ENCODE results near the gene CYSTM1.
A peak's percentile ranks its signal among the peaks of the same experiment; 100 is the strongest.

CYSTM1 gene

DNA sequence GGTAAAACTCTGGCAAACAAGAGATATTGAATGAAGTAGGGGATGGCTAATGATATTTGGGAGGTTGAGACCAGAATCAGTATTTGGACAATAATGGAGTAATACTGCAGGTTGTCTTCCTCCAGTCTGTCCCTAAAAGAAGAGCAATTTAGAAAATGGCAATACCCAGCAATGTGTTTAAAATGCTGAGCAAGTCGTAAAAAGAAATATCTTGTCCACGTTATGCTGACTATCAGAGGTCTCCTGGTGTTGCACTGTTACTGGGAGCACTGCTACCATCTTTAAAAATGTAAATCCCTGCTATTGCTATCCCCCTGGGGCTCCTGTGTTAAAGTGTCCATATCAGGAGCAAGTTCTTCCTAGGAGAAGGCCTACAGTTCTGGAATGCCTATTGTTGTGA is 10.4 kb downstream of the CYSTM1 start:
- ATAC-seq: no peak
- TF ChIP-seq OSR1 (CRISPR knock-in tag; IDR thresholded peaks at IDR 0.05) (no peak), ZC3H10 (CRISPR knock-in tag; IDR thresholded peaks at IDR 0.05) (no peak), ZNF8 (CRISPR knock-in tag; IDR thresholded peaks at IDR 0.05) (no peak), TCF4 (CRISPR knock-in tag; IDR thresholded peaks at IDR 0.05; ENCODE audit: borderline replicate concordance) (no peak), PPARA (CRISPR knock-in tag; IDR thresholded peaks at IDR 0.05; ENCODE audit: borderline replicate concordance) (no peak), ESRRG (CRISPR knock-in tag; IDR thresholded peaks at IDR 0.05) (no peak), SNAI2 (CRISPR knock-in tag; IDR thresholded peaks at IDR 0.05) (no peak), ZFP3 (CRISPR knock-in tag; IDR thresholded peaks at IDR 0.05) (no peak), ISL1 (CRISPR knock-in tag; IDR thresholded peaks at IDR 0.05) (no peak), ZNF70 (CRISPR knock-in tag; IDR thresholded peaks at IDR 0.05) (no peak)
- TF ChIP-seq, protein P1, sequence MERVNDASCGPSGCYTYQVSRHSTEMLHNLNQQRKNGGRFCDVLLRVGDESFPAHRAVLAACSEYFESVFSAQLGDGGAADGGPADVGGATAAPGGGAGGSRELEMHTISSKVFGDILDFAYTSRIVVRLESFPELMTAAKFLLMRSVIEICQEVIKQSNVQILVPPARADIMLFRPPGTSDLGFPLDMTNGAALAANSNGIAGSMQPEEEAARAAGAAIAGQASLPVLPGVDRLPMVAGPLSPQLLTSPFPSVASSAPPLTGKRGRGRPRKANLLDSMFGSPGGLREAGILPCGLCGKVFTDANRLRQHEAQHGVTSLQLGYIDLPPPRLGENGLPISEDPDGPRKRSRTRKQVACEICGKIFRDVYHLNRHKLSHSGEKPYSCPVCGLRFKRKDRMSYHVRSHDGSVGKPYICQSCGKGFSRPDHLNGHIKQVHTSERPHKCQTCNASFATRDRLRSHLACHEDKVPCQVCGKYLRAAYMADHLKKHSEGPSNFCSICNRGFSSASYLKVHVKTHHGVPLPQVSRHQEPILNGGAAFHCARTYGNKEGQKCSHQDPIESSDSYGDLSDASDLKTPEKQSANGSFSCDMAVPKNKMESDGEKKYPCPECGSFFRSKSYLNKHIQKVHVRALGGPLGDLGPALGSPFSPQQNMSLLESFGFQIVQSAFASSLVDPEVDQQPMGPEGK (CRISPR knock-in tag; IDR thresholded peaks at IDR 0.05; ENCODE audit: borderline replicate concordance): no peak

DNA sequence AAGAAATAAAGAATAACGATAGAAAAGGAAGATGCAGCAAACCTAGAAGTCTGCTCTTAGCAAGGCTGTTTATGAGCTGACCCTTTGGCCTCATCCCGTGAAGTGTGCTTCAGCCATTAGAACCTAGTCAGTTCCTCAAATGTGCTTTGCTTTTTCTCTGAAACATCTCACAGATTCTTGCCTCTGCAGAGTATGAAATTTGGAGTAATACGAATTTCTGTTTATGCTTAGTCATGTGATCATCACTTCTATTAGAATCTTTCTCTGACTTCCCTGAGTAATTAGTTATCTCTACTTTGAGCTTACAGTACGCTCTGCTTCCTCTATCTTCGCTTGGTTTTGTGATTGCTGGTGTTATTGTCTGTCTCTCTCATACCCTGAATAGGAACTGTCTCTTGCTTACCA is 11.3 kb downstream of the CYSTM1 start:
- TF ChIP-seq SNAI2 (CRISPR knock-in tag; IDR thresholded peaks at IDR 0.05): no peak
- TF ChIP-seq OSR1 (CRISPR knock-in tag; IDR thresholded peaks at IDR 0.05): no peak
- ATAC-seq: no peak

DNA sequence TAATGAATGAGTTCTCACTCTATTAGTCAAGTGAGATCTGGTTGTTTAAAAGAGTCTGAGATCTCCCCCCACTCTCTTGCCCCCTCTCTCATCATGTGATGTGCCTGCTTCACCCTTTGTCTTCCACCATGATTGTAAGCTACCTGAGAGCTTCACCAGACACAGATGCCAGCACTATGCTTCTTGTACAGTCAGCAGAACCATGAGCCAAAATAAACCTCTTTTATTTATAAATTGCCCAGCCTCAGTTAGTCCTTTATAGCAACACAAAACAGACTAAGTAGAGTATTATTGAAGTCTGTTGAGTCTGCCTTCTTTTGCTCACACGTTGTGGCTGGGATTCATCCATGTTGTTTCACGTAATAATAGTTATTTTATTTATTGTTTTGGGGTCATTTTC is 14.3 kb downstream of the CYSTM1 start:
- TF ChIP-seq RARB (CRISPR knock-in tag; IDR thresholded peaks at IDR 0.05) (no peak), ZNF70 (CRISPR knock-in tag; IDR thresholded peaks at IDR 0.05) (no peak), ISL1 (CRISPR knock-in tag; IDR thresholded peaks at IDR 0.05) (no peak), BACH2 (CRISPR knock-in tag; IDR thresholded peaks at IDR 0.05; ENCODE audit: borderline replicate concordance) (no peak), ZNF8 (CRISPR knock-in tag; IDR thresholded peaks at IDR 0.05) (no peak), SNAI2 (CRISPR knock-in tag; IDR thresholded peaks at IDR 0.05) (no peak)
- TF ChIP-seq, protein P2, sequence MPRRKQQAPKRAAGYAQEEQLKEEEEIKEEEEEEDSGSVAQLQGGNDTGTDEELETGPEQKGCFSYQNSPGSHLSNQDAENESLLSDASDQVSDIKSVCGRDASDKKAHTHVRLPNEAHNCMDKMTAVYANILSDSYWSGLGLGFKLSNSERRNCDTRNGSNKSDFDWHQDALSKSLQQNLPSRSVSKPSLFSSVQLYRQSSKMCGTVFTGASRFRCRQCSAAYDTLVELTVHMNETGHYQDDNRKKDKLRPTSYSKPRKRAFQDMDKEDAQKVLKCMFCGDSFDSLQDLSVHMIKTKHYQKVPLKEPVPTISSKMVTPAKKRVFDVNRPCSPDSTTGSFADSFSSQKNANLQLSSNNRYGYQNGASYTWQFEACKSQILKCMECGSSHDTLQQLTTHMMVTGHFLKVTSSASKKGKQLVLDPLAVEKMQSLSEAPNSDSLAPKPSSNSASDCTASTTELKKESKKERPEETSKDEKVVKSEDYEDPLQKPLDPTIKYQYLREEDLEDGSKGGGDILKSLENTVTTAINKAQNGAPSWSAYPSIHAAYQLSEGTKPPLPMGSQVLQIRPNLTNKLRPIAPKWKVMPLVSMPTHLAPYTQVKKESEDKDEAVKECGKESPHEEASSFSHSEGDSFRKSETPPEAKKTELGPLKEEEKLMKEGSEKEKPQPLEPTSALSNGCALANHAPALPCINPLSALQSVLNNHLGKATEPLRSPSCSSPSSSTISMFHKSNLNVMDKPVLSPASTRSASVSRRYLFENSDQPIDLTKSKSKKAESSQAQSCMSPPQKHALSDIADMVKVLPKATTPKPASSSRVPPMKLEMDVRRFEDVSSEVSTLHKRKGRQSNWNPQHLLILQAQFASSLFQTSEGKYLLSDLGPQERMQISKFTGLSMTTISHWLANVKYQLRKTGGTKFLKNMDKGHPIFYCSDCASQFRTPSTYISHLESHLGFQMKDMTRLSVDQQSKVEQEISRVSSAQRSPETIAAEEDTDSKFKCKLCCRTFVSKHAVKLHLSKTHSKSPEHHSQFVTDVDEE (CRISPR knock-in tag; IDR thresholded peaks at IDR 0.05): no peak
- no peak for ATAC-seq

DNA sequence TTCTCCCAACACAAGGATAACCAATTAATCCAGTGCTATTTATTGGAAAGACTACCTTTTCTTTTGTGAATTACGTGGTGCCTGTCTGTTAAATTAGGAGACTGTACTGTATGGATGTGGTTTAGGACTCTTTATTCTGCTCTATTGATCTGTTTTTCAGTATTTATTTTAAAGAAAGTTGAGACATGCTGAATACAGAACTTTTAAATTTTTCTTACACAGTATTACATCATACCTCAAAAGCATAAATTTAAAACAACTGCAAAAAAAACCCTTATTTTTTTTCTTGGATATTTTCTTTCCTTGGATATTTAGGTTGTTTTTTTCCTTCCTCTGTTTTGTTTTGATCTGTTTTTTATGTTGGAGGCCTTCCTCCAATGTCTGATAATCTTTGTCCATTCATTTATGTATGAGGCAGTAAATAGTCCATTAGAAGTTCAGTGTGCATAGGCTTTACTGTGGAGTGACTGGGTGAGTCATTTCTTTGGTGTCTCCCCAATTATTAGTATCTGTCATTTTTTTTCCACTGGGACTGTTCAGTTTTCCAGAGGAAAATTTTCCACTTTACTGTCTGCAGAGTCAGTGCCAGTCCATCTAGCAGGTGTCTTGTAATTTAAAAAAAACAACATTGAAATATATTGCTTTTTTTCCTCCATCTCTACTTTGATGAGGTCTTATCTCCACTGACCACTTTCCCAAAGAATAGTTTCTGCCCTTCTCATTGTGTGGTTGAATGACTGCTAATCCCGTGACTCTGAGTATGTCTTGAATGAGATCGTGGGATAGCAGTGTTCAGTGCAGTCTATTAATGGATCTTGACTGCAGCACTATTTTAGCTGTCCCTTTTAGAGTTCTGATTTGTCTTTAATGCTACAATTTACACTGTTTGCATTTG is 15.2 kb downstream of the CYSTM1 start:
- ATAC-seq: peak; percentile 79
- TF ChIP-seq ZC3H10 (CRISPR knock-in tag; IDR thresholded peaks at IDR 0.05) (peak; percentile 21; the same call in 1 of the 2 replicates), GLIS3 (CRISPR knock-in tag; IDR thresholded peaks at IDR 0.05) (0 out of 2 replicates have a peak, but pooled peaks have one; percentile 36), ZFP3 (CRISPR knock-in tag; IDR thresholded peaks at IDR 0.05) (peak; percentile 33; the same call in 1 of the 2 replicates), SNAI2 (CRISPR knock-in tag; IDR thresholded peaks at IDR 0.05) (no peak), ISL1 (CRISPR knock-in tag; IDR thresholded peaks at IDR 0.05) (peak; percentile 41)
- TF ChIP-seq, protein P3, sequence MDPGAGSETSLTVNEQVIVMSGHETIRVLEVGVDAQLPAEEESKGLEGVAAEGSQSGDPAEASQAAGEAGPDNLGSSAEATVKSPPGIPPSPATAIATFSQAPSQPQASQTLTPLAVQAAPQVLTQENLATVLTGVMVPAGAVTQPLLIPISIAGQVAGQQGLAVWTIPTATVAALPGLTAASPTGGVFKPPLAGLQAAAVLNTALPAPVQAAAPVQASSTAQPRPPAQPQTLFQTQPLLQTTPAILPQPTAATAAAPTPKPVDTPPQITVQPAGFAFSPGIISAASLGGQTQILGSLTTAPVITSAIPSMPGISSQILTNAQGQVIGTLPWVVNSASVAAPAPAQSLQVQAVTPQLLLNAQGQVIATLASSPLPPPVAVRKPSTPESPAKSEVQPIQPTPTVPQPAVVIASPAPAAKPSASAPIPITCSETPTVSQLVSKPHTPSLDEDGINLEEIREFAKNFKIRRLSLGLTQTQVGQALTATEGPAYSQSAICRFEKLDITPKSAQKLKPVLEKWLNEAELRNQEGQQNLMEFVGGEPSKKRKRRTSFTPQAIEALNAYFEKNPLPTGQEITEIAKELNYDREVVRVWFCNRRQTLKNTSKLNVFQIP (CRISPR knock-in tag; IDR thresholded peaks at IDR 0.05; ENCODE audit: borderline replicate concordance, low read depth): no peak

DNA sequence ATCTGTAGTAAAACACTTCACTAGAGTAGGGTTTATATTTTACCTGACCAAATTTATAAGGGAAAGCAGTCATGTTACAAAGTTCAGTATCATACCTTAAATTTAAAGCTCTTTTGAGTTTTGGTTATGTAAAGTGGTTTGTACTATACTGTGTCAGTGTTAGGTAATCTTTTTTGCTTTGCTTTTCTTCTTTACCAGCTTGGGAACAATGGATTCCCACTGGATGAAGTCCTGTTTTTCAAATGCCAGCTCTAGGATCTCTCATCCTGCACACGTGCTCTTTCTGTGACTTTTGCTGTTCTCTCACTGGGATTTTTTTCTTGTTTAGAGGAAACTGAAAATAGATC is 15.9 kb downstream of the CYSTM1 start:
- no peak for TF ChIP-seq CSDC2 (CRISPR knock-in tag; IDR thresholded peaks at IDR 0.05)
- no peak for TF ChIP-seq ZNF70 (CRISPR knock-in tag; IDR thresholded peaks at IDR 0.05)
- TF ChIP-seq ZFP30 (CRISPR knock-in tag; IDR thresholded peaks at IDR 0.05): no peak
- TF ChIP-seq, protein P2 (CRISPR knock-in tag; IDR thresholded peaks at IDR 0.05): no peak
- no peak for TF ChIP-seq GLIS3 (CRISPR knock-in tag; IDR thresholded peaks at IDR 0.05)
- ATAC-seq: no peak; the same call in 2 of the 3 replicates
